Measurements from ENCODE around the gene SHCBP1L.

SHCBP1L gene

DNA sequence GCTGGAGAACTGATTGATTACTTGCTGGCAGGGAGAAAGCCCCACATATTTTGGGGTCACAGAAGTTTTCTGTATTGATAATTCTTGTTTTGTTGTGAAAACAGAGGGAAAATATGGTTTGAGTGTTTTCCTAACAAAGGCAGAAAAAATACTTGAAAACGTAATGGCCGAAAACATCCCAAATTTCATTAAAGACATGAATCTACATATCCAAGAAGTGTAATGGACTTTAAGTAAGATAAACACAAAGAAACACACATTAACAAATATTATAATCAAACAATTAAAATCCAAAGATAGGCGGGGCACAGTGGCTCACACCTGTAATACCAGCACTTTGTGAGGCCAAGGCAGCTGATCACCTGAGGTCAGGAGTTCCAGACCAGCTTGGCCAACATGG, 39.6 kb downstream of the SHCBP1L start:
- Histone ChIP-seq H3K9me2 (replicated peaks; ENCODE audit: insufficient read depth, low read length) (no peaks in the 10 kb centered on the region), H4K20me1 (ENCODE audit: insufficient read depth, low read length) (no peaks in the 10 kb centered on the region), H3K9ac (ENCODE audit: low read length) (no peak overlapping the region), H3F3A (ENCODE audit: insufficient read depth, low read length) (no peaks in the 10 kb centered on the region), H3K4me3 (ENCODE audit: low read length) (no peak overlapping the region), H3K27me3 (replicated peaks; ENCODE audit: insufficient read depth, low read length) (no peaks in the 10 kb centered on the region), H3K9me3 (replicated peaks; ENCODE audit: insufficient read depth, low read length) (no peaks in the 10 kb centered on the region), H3K4me1 (ENCODE audit: low read length) (0 out of 2 replicates have a peak, but pooled peaks cover 2% of the 10 kb centered on the region), H3K4me2 (ENCODE audit: low read depth, low read length) (no peak overlapping the region), H3K36me3 (replicated peaks; ENCODE audit: insufficient read depth, low read length) (no peaks in the 10 kb centered on the region), H3K79me2 (ENCODE audit: low read length) (no peaks in the 10 kb centered on the region), H3K27ac (ENCODE audit: low read length) (no peak overlapping the region), H2AFZ (ENCODE audit: low read length) (no peak overlapping the region)
- no peak for DNase-seq
- TF ChIP-seq, protein P1, sequence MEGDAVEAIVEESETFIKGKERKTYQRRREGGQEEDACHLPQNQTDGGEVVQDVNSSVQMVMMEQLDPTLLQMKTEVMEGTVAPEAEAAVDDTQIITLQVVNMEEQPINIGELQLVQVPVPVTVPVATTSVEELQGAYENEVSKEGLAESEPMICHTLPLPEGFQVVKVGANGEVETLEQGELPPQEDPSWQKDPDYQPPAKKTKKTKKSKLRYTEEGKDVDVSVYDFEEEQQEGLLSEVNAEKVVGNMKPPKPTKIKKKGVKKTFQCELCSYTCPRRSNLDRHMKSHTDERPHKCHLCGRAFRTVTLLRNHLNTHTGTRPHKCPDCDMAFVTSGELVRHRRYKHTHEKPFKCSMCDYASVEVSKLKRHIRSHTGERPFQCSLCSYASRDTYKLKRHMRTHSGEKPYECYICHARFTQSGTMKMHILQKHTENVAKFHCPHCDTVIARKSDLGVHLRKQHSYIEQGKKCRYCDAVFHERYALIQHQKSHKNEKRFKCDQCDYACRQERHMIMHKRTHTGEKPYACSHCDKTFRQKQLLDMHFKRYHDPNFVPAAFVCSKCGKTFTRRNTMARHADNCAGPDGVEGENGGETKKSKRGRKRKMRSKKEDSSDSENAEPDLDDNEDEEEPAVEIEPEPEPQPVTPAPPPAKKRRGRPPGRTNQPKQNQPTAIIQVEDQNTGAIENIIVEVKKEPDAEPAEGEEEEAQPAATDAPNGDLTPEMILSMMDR (IDR thresholded peaks at IDR 0.05; ENCODE audit: low read length), result no peak
- TF ChIP-seq EZH2phosphoT487 (IDR thresholded peaks at IDR 0.05; ENCODE audit: low read length), result no peak
- TF ChIP-seq EZH2 (optimal IDR thresholded peaks at IDR 0.05; ENCODE audit: low read depth, low read length), result no peak

DNA sequence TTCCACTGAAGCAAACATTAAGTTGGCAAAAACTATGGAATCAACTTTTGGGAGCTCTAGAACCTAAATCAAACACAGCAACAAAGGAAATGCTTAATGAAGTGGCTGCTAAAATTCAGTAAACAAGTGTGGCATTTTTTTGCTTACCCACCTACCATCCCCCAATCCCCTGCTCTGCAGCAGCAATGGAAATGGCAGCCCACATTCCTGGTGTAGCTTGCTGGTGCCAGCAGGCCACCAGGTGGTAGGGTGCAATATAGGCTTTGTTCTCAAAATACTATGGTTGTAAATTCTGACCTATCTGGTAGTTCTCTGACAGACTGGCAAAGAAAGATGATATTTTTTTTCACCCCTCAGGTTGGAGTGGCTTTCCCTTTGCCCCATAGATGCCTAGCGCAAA, 42.8 kb downstream of the SHCBP1L start:
- no peak for TF ChIP-seq EZH2phosphoT487 (IDR thresholded peaks at IDR 0.05; ENCODE audit: low read length)
- TF ChIP-seq, protein P1 (IDR thresholded peaks at IDR 0.05; ENCODE audit: low read length), result no peak
- TF ChIP-seq EZH2 (optimal IDR thresholded peaks at IDR 0.05; ENCODE audit: low read depth, low read length), result no peak
- H3K36me3 ChIP-seq (replicated peaks; ENCODE audit: insufficient read depth, low read length), result no peaks in the 10 kb centered on the region
- no peak overlapping the region for H3K4me2 ChIP-seq (ENCODE audit: low read depth, low read length)
- DNase-seq, result no peak
- H2AFZ ChIP-seq (ENCODE audit: low read length), result no peak overlapping the region
- no peaks in the 10 kb centered on the region for H3K9me2 ChIP-seq (replicated peaks; ENCODE audit: insufficient read depth, low read length)
- no peak overlapping the region for H3K27ac ChIP-seq (ENCODE audit: low read length)
- no peak overlapping the region for H3K9ac ChIP-seq (ENCODE audit: low read length)
- no peaks in the 10 kb centered on the region for H3K27me3 ChIP-seq (replicated peaks; ENCODE audit: insufficient read depth, low read length)
- no peaks in the 10 kb centered on the region for H4K20me1 ChIP-seq (ENCODE audit: insufficient read depth, low read length)
- H3K4me1 ChIP-seq (ENCODE audit: low read length), result no peaks in the 10 kb centered on the region
- no peaks in the 10 kb centered on the region for H3F3A ChIP-seq (ENCODE audit: insufficient read depth, low read length)
- H3K9me3 ChIP-seq (replicated peaks; ENCODE audit: insufficient read depth, low read length), result no peaks in the 10 kb centered on the region
- no peak overlapping the region for H3K4me3 ChIP-seq (ENCODE audit: low read length)
- H3K79me2 ChIP-seq (ENCODE audit: low read length), result no peaks in the 10 kb centered on the region

DNA sequence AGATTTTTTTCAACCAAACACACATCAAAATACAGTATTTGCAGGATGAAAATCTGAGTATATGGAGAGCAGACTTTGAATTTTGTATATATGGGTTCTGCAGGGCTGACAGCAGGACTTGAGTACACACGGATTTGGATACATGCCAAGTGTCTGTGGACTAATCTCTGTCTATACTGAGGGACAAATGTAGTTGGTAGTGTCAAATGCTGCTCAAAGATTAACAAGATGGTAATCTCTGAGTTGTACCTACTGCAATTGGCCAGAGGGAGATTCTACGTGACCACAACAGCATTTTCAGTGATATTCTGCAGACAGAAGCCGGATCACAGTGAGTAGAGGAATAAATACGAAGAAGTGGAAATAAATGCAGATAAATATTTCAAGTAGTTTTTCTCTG, 43.4 kb downstream of the SHCBP1L start:
- Histone ChIP-seq H3K9me2 (replicated peaks; ENCODE audit: insufficient read depth, low read length) (no peaks in the 10 kb centered on the region), H3K4me1 (ENCODE audit: low read length) (no peaks in the 10 kb centered on the region), H3K27ac (ENCODE audit: low read length) (no peak overlapping the region), H3K79me2 (ENCODE audit: low read length) (no peaks in the 10 kb centered on the region), H3K9me3 (replicated peaks; ENCODE audit: insufficient read depth, low read length) (no peaks in the 10 kb centered on the region), H4K20me1 (ENCODE audit: insufficient read depth, low read length) (no peaks in the 10 kb centered on the region), H2AFZ (ENCODE audit: low read length) (no peak overlapping the region), H3K4me2 (ENCODE audit: low read depth, low read length) (no peak overlapping the region), H3K9ac (ENCODE audit: low read length) (no peak overlapping the region), H3K4me3 (ENCODE audit: low read length) (no peak overlapping the region), H3K27me3 (replicated peaks; ENCODE audit: insufficient read depth, low read length) (no peaks in the 10 kb centered on the region), H3F3A (ENCODE audit: insufficient read depth, low read length) (no peaks in the 10 kb centered on the region), H3K36me3 (replicated peaks; ENCODE audit: insufficient read depth, low read length) (no peaks in the 10 kb centered on the region)
- no peak for DNase-seq
- TF ChIP-seq EZH2phosphoT487 (IDR thresholded peaks at IDR 0.05; ENCODE audit: low read length), result no peak
- TF ChIP-seq EZH2 (optimal IDR thresholded peaks at IDR 0.05; ENCODE audit: low read depth, low read length), result no peak
- TF ChIP-seq, protein P1 (IDR thresholded peaks at IDR 0.05; ENCODE audit: low read length), result no peak

Measured in MM.1S (cell line).